HG02884 (cell line): ENCODE measurements around the gene PCGF3.
"Not testable (repeated sequence)": the region's sequence is repeated elsewhere in the genome, so short reads cannot be mapped to it uniquely, and the experiment has no call there.

Experiments
- ATAC-seq: cut with Tn5 transposase; IDR thresholded peaks from one replicate; pipeline ENCODE4 v1.9.1; 2021; ENCODE audit warnings: mild to moderate bottlenecking, moderate library complexity; ENCODE audit not compliant: unreplicated experiment

Gene PCGF3

DNA sequence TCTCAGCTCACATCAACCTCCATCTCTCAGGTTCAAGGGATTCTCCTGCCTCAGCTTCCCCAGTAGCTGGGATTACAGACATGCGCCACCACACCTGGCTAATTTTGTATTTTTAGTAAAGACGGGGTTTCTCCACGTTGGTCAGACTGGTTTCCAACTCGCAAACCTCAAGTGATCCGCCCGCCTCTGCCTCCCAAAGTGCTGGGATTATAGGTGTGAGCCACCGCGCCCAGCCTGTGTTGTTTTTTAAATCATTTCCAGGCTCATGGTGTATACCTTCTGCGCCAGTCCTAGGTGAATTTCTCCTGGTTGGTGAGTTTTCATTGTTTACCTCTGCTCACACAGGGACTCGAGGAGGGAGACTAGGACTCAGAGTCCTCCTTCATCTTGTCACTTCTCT is 74.6 kb downstream of the PCGF3 start:
- not testable (repeated sequence) for ATAC-seq

DNA sequence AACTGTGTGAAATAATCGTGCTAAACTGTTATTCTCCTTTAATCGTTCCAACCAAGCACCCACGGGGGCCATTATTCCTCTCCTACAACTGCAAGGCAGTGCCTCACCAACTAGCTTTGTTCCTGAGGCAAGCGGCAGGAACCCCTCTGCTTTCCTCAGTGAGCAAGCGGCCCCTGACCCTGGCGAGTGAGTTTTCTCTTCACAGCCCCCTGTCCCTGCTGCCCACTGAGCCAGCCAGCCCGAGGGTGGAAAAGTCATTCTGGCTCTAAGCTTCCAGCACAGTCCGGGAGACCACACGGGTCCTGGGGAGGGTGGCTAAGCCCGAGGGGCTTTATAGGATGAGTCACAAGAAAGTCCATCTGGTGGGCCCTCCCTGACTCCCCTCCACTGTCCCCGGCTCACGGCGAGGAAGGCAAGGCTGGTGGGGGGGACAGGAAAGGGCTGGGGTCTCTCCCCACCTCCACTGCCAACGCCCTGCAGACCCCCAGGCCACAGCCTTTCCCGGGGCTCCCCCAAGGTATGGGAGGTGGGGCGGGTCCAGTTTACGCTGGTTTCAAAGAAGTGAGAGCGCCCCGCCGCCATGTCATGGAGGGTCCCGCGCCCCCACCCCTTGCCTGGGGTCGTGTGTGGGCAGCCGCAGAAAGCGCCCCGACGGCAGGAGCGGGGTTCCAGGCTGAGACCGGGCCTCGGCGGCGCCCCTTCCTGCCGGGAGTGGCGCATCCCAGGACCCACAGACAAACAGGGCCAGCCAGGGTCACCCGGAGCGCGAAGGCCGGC is 75.3 kb downstream of the PCGF3 start:
- peak; percentile 2 for ATAC-seq

DNA sequence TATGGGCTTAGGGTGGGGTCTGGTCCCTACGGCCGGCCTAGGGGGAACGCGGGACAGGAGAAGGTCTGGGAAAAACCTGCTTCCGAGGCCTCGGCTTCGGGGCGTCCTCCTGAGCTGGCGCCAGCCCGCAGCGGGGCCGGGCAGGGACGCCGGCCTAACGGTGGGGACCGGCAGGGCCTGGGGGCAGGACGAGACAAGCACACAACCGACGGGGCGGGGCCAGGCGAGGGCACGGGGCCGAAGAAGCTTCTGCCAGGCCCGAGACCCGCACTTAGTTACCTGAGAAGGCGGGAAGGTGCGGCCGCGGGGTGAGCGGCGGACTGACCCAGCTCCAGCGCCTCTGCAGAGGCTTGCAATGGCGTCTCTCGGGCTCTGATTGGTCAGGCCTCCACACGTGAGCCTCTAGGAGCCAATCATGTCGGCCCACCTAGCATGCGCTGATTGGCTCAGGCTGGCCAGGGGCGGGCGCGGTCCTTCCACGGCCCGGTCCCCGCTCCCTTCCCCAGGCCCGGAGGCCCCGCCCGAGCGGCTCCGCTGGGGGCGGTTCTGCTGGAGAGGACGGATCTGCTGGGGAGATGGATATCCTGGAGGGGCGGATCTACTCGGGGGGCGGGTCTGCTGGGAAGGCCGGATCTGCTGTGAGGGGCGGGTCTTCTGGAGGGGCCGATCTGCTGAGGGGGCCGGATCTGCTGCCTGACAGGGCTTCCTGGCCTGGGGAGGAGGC is 76.0 kb downstream of the PCGF3 start:
- ATAC-seq, result peak; percentile 95

DNA sequence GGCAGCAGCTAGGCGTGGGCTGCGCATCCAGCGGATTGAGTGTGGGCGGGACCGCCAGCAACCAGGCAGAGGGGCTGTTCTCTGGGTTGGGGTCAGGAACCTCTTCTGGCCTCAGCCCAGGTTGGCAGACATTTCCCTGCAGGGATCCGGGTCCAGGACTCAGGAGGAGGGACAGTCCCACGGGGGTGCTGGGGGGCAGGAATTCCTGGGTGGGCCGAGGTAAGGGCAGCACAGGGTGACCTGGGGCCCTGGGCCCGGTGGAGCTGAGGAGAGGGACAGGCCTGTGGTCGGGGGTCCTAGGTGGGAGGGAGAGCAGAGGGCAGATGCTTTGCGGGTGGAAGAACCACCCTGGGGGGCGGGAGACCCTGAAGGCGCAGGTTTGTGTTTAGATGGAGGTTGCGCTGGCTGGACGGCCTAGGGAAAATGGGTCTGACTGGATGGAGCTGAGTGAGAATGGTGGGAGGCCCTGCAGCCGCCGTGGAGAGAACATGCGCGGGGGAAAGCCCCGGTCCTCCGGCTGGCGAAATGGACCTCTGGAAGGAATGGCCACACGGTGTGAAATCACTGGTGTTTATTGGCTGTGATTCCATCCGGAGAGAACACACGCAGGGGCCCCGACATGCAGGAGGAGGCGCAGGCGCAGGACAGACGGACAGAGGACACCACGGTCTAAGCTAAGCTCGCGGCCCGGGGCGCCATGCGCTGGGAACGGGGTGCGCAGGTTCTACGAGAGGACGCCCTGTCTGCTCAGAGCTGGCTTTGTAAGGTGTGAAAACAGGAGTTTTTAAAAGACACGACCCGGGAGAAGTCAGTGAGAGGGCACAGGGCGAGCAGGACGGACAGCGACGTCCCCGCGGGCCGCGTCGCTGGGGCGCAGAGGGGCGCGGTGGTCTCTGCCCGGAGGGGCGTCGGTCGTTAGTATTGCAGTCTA is 79.0 kb downstream of the PCGF3 start:
- no peak for ATAC-seq

DNA sequence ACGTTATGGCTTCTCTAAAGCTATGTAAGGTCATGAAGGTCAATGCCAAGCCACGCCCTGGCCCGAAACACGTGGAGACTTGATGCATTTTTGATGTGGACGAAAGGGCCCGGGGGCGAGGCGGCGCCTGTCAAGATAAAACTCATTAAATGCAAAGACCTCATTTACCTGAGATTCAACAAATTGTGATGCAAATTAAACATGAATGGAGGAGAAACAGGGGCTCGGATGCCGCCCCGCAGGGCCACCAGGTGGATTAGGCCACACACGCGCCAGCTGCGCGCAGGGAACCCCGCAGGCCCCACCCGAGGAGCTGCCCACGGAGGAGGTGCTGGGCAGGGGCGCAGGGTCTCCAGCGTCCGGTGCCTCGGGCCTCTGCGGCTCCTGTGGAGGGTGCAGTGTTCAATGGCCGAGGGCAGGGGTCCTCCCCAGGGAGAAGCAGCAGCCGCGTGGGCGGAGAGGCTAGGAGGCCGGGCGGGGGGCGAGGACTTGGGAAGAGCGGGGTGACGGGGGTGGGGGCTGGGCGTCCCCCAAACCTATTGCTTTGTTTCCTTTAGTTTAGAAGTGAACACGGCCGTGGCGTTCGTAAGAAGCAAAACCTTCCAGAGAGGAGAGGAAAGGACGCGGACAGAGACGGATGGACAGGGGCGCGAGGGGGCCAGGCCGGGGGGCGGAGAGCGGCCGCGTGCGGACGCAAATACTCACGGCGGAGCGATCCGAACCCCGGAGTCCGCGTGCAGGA is 79.9 kb downstream of the PCGF3 start:
- no peak for ATAC-seq

DNA sequence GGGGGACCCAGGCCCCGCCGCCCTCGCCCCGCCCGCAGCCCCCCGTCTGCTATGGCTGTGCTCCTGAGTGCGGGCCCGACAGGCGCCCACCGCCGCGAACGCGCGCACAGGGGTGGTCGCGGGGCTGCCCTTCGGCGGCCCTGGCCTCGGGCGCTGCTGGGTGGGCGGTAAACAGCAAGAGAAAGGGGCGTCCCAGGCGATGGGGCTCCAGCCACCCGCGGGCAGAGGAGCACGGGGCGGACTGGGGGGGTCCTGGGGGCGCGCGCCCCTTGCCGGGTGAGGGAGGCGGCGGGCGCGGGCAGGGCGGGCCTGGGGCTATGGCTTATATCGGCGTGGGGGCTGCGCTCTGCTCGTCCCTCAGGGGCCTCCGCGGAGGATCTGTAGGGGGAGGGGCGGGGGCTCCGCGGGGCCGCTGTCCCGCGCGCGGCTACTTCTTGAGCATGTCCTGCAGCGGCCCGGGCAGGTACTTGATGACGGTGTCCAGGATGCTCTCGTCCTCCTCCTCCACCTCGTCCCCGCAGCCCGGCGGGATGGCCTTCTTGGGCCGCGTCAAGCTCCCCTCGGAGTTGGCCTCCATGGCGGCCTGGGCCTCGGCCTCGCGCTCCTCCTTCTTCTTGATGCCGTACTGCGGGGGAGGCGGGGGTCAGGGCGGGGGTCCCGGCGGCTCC is 80.6 kb downstream of the PCGF3 start:
- ATAC-seq, result no peak

DNA sequence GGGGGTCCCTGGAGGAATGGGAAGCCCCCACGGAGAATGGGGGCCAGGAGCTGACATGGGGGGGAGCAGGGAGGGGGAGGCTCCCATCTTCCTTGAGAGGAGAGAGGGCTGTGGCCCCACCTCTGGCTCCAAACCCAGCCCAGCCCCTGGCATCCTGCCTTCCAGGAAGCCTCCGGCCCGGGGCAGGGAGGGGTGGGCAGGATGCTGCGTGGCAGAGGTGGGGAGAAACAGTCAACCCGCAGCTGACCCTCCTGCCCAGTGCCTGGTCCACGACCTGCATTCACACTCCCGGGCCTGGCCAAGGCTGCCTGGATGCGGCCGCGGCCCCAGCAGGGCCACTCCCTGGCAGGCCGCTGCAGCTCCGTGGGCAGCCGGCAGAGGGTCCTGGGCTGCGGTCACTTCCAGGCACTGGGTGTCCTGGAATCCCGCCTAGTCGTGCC is 81.2 kb downstream of the PCGF3 start:
- ATAC-seq, result no peak

DNA sequence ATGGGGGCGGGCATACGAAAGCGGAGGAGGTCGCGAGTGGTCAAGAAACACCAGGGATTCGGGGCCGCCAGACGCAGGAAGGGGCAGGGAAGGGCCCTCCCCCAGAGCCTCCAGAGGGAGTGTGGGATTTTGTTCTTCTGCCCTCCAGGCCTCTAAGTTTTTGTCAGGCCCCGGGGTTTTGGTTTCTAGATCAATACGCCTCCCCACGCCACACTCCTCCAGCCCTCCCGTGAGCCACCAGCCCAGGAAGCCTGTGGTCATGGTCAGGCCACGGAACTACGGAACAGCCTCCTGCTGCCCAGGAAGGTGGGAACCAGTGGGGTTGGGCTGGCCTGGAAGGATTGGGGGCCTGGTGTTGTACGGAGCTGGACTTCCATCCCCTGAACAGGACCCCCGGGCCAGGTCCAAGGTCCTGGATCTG is 81.9 kb downstream of the PCGF3 start:
- ATAC-seq, result no peak

DNA sequence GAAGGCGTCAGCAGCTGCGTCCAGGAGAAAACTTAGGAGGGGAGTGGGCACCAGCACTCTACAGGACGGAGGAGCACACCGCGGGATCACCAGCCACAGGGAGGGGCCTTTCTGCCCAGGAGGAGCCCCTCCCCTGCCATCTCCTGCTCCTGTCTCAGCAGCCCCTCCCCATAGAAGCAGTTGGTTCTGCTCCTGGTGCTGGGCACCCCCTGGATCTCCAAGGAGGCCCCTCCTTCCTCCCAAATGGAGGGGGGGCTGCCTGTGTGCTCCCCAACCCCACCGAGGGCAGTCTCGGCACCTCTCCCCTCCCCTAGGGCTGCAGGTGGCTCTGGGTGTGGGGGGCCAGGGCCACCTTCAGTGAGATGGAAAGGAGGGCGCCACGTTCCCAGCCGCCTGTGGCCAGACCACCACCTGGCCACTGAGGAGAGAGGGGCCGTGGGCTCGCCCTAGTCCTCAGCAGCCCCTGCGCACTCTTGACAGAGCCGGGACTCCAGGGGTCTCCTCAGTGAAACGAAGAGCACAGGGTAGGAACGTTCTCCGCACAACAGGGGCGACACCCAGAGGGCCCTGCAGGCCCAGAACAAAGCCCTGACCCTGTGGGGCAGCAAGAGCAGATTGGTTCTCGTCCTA is 82.5 kb downstream of the PCGF3 start:
- ATAC-seq, result no peak

DNA sequence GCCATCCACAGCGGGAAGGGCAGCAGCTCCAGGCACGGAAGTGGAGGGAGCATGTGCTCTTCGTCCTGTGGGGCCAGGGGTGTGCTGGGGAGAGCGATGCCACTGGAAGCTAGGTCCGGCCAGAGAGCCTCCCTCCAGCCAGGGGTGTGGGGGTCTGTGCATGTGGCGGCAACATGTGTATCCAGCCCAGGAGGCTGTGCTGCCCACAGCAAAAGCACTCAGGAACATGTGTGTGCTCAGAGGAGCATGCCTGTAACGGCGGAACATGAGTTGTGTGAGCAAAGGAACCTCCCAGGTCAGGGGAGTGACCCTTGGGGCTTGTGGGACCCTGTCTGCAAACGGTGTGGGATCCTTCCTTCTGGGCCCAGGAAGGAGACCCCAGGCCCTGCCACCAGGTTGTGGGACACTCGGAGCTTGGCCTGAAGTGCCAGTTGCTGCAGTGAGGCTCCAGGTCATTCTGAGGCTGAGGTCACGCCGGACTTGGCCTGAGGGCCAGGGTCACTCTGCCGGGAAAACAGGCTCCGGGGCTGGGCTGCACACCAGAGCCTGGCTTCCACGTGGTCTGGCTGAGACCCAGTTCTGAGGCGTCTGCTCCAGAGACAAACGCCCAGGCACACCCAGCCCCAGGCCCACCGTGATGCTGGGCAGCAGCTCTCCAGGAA is 83.1 kb downstream of the PCGF3 start:
- no peak for ATAC-seq

DNA sequence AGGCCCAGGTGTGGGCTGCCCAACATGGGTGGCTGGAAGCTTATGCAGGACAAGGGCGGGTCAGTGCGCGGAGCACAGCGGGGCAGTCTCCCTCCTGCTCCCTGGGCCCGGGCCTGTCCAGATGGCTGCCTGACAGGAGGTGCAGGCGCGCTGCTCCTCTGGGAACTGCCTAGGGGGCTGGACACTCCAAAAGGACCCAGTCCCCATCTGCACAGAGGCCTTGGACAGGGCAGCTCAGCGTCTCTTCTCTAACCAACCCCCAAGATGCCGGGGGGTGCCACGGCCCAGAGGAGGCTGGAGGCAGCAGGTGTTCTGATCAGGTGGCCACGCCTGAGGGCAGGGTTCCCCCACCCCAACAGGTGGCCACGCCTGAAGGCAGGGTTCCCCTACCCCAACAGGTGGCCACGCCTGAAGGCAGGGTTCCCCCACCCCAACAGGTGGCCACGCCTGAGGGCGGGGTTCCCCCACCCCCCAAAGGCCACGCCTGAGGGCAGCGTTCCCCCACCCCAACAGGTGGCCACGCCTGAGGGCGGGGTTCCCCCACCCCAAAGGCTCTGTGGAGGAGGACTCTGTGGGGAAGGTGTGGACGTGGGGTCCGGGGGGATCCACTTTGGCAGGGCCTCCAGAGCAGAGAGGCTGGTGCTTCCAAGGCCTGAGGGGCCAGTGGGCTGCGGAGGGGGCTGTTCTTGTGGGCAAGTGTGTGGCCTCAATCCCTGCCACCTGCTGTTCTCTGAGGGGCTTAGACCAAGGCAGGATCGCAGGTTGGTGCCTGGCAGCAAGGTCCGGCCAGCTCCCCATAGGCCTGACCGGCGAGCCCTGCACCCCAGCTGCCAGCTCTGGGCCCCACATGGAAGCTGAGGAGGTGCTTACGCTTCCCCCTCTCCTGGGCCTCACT is 84.2 kb downstream of the PCGF3 start:
- ATAC-seq, result no peak

DNA sequence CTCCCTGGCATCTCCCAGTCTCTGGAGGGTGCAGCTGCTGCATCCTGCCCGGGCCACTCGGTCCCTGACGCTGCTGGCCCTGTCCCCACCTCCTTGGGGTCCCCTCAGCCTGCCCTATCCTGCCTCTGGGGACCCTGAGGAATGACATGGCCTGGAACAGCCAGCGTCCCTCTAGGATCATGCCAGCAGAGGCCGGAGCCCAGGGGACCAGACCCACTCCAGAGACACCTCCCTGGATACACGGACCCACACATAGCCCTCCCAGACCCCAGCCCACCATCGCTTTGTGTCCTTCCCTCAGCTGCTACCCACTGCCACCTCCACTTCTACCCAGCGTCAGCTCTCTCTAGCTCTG is 84.8 kb downstream of the PCGF3 start:
- ATAC-seq, result no peak

DNA sequence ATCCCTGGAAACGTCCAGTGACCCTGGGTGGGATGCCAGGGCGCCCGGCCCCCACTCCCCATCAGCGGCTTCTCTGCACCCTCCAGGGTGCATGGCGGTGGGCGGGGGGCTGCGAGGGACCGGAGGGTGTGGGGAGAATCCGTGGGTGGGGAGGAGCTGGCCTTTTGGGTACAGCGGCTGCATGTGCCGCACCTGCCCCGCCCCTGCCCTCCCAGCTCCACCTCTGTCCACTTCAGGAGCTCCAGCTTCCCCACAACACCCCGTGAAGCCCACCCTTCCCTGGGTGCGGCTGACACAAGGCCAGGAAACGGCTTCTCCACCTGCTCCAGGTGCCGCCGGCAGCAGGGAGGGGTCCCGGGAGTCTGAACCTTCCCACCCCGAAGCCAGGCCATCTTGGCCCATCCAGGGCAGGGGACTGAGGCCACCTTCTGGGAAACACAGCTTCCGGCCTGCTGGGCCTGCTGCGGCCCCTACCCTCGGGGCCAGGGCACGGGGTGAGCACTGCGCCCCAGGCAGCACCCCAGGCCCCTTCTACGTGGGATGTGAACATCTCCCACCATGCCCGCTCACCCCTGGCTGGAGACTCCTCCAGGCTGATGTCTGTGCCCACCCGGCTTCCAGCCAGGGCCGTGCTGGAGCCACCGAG is 85.7 kb downstream of the PCGF3 start:
- ATAC-seq, result no peak

DNA sequence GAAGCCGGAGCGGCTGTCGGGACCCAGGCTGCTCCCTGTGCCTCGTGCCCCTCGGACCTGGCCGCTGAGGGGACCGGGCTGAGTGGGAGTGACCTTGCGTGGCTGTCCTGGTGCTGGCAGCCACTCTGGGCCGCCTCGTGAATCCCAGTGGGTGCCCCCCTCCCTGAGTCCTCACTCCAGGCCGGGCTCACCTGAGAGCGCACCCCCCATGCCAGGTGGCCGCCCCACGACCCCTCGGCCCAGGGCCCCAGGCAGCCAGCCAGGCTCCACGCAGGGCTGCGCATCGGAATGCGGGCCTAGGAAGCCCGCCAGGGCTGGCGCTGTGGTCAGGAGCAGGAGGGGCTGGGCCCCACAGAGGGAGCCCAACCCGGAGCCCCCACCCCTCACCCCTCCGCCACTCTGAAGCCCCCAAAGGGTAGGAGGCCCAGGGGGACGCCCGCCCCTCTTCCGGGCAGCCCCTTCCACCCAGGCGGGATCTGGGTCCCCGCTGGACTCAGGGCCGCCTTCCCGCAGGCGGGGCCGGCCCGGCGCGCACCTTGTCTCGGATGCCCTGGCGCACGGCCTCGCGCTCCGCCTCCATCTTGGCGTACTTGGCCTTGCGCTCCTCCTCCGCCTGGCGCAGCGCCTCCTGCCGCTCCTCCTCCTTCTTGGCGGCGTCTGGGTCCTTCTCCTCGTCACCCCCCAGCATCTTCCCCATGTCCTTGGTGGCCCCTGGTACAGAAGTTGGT is 86.4 kb downstream of the PCGF3 start:
- ATAC-seq, result no peak

DNA sequence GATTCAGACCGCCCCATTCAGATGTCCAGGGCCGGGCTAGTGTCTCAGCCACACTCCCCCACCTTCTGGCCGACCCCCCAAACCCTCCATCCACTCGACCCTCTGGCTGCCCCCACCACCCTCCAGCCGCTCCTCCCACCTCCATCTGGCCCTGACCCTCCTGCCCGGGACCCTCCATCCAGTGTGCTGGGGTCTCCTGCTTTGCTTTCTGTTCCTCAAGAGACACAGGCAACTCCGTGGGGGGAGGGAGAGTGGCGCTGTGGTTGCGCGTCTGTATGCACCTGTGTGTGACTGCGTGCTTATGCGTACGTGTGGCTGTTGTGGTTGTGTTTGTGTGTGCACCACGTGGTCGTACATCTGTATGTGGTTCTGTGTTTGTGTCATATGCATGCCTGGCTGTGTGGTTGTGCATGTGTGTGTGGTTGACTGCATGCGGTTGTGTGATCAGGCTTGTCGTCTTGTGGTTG is 87.0 kb downstream of the PCGF3 start:
- no peak for ATAC-seq

DNA sequence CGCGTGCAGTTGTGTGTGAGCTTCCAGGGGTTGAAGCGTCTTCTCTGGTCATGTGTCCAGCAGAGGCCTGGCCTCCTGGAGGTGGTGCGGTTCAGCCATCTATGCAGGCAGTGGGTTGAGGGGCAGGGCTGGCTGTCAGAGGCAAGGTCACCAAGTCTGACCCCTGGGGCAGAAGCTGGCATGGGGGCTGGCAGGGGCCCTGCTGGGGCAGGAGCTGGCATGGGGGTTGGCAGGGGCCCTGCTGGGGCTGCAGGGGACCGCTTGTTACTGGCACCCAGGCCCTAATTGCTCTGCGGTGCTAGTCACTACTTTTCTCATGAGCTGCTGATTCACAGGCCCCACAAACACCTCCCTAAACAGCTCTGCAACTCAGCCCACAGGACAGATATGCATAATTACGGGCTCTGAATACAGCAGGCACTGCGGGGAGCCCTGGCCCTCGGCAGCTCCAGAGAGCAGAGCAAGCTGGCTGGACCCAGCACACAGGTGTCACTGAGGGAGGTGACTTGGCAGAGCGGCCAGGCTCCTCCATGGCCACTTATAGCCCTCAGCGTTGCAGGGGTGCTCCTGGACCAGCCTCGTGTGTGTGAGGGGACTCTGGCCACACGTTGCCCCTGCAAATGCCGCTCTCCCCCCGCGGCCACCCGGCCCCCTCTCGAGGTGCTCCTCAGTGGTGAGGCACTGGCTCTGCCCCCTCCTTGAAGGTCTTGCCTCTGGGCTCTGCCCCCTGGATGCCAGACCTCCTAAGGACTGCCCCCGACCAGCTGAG is 87.6 kb downstream of the PCGF3 start:
- no peak for ATAC-seq
